IMR-90 (cell line): Measurements from ENCODE around the gene DEK. TPM values are rescaled to one million over a fixed set of nuclear protein-coding genes. Genes with fewer than 3 reads are reported as not detected.

ENCODE experiments used
- ATAC-seq: fragments of 200-7000 bp; cut with Tn5 transposase; 2 replicates; pipeline ENCODE4 v1.9.1; 2020; ENCODE audit warnings: low read depth, mild to moderate bottlenecking, moderate library complexity
- BruUV-seq: library from RNA; stranded (reverse); fragments of 400-500 nt; replicated peaks from 2 replicates; lab custom pipeline; 2021; lab: Mats Ljungman, UMichigan
- CTCF ChIA-PET: fragments of 300-600 bp; formaldehyde crosslinking; extraction: SDS; loops from one replicate; lab custom pipeline; 2021; ENCODE audit warnings: antibody characterized with exemption; lab: Yijun Ruan, JAX
- POLR2A ChIA-PET: fragments of 300-600 bp; sonication (Branson Sonifier 250); formaldehyde crosslinking; loops from one replicate; lab custom pipeline; 2022; ENCODE audit warnings: antibody characterized with exemption; ENCODE audit not compliant: unreplicated experiment; lab: Charles Lee
- DNase-seq: peaks from one replicate; pipeline ENCODE4 v3.0.0; 2013
- H2AFZ ChIP-seq: replicated peaks from 2 replicates; pipeline ENCODE3; 2013; ENCODE audit warnings: low read length, mild to moderate bottlenecking; ENCODE audit not compliant: poor library complexity
- H2AK5ac ChIP-seq: 2 replicates; pipeline ENCODE4 v1.6.1; 2013; ENCODE audit warnings: low read depth, low read length, inconsistent platforms
- H2AK9ac ChIP-seq: replicated peaks from 2 replicates; pipeline ENCODE3; 2013; ENCODE audit warnings: mild to moderate bottlenecking, low read depth, low read length, moderate library complexity; ENCODE audit not compliant: poor library complexity
- H2BK120ac ChIP-seq: 2 replicates; pipeline ENCODE4 v1.6.1; 2013; ENCODE audit warnings: low read depth, low read length, inconsistent platforms
- H2BK15ac ChIP-seq: 3 replicates; pipeline ENCODE4 v1.6.1; 2013; ENCODE audit warnings: low read depth, low read length, inconsistent platforms
- H2BK20ac ChIP-seq: 2 replicates; pipeline ENCODE4 v1.6.1; 2013; ENCODE audit warnings: low read depth, mild to moderate bottlenecking, inconsistent platforms, low read length, moderate library complexity
- H2BK5ac ChIP-seq: 2 replicates; pipeline ENCODE4 v1.6.1; 2013; ENCODE audit warnings: mild to moderate bottlenecking, low read depth, low read length, inconsistent platforms; ENCODE audit not compliant: poor library complexity, severe bottlenecking
- H3K14ac ChIP-seq: replicated peaks from 2 replicates; pipeline ENCODE4 v1.6.1; 2013; ENCODE audit warnings: low read depth, low read length, inconsistent platforms
- H3K18ac ChIP-seq: 2 replicates; pipeline ENCODE4 v1.6.1; 2013; ENCODE audit warnings: low read depth, low read length, control low read depth
- H3K23ac ChIP-seq: 2 replicates; pipeline ENCODE4 v1.6.1; 2013; ENCODE audit warnings: low read depth, low read length, inconsistent platforms
- H3K27ac ChIP-seq: 2 replicates; pipeline ENCODE4 v1.5.1; 2013; ENCODE audit warnings: mild to moderate bottlenecking, control low read depth, low read length; ENCODE audit not compliant: insufficient read depth
- H3K27me3 ChIP-seq: 2 replicates; pipeline ENCODE4 v1.6.1; 2013; ENCODE audit warnings: low read length; ENCODE audit not compliant: control insufficient read depth, insufficient read depth
- H3K36me3 ChIP-seq: 2 replicates; pipeline ENCODE4 v1.6.1; 2013; ENCODE audit warnings: low read length, mixed read lengths; ENCODE audit not compliant: control insufficient read depth, insufficient read depth
- H3K4ac ChIP-seq: 2 replicates; pipeline ENCODE4 v1.6.1; 2013; ENCODE audit warnings: low read depth, low read length, inconsistent platforms
- H3K4me1 ChIP-seq: 2 replicates; pipeline ENCODE4 v1.6.1; 2013; ENCODE audit warnings: low read length, mixed read lengths; ENCODE audit not compliant: control insufficient read depth, insufficient read depth
- H3K4me2 ChIP-seq: 2 replicates; pipeline ENCODE4 v1.6.1; 2013; ENCODE audit warnings: low read depth, mild to moderate bottlenecking, control low read depth, low read length, moderate library complexity
- H3K4me3 ChIP-seq: 2 replicates; pipeline ENCODE4 v1.5.1; 2013; ENCODE audit warnings: low read depth, mild to moderate bottlenecking, control low read depth, low read length, moderate library complexity; ENCODE audit not compliant: insufficient read depth
- H3K56ac ChIP-seq: 2 replicates; pipeline ENCODE4 v1.6.1; 2013; ENCODE audit warnings: low read length, inconsistent platforms; ENCODE audit not compliant: insufficient read depth; ENCODE audit errors: extremely low read depth
- H3K79me1 ChIP-seq, 2 experiments: 2 replicates each; pipeline ENCODE4 v1.6.1; 2013; ENCODE audit warnings: low read length in 2 of 2, inconsistent platforms in 1 of 2, low read depth in 1 of 2
- H3K9ac ChIP-seq: 2 replicates; pipeline ENCODE4 v1.6.1; 2013; ENCODE audit warnings: low read depth, low read length, control low read depth
- H3K9me1 ChIP-seq: 2 replicates; pipeline ENCODE4 v1.6.1; 2013; ENCODE audit warnings: low read length, inconsistent platforms; ENCODE audit not compliant: insufficient read depth
- H3K9me3 ChIP-seq: 2 replicates; pipeline ENCODE4 v1.6.1; 2013; ENCODE audit warnings: low read length; ENCODE audit not compliant: control insufficient read depth, insufficient read depth
- H4K20me1 ChIP-seq: 2 replicates; pipeline ENCODE4 v1.6.1; 2013; ENCODE audit warnings: low read length, inconsistent platforms; ENCODE audit not compliant: insufficient read depth
- H4K5ac ChIP-seq: 2 replicates; pipeline ENCODE4 v1.6.1; 2013; ENCODE audit warnings: mild to moderate bottlenecking, low read depth, low read length, control low read depth
- H4K8ac ChIP-seq, 2 experiments: 2 replicates each; pipeline ENCODE4 v1.6.1; 2013; ENCODE audit warnings: low read depth in 2 of 2, low read length in 2 of 2, control low read depth in 1 of 2, inconsistent platforms in 1 of 2
- H4K91ac ChIP-seq: 2 replicates; pipeline ENCODE4 v1.6.1; 2013; ENCODE audit warnings: low read depth, low read length, inconsistent platforms; ENCODE audit not compliant: insufficient read depth
- BHLHE40 ChIP-seq: fragments of 150-350 bp; IDR thresholded peaks from 2 replicates; pipeline ENCODE4 v1.6.1; 2016; ENCODE audit warnings: mild to moderate bottlenecking, low read depth, low read length
- SMC3 ChIP-seq: fragments of 150-350 bp; IDR thresholded peaks from 2 replicates; pipeline ENCODE4 v1.6.1; 2016; ENCODE audit warnings: low read depth, mild to moderate bottlenecking, antibody characterized with exemption, low read length, moderate library complexity
- WGBS, 2 experiments: methylation state at CpG; one replicate each; pipeline versions ENCODE4 v1.1.5 to v1.1.7; 2013; ENCODE audit warnings: missing lambda C conversion rate in 2 of 2; ENCODE audit not compliant: insufficient read length in 1 of 2; ENCODE audit errors: extremely low coverage in 2 of 2; 5-methylcytosine and 5-hydroxymethylcytosine counted together
- dilution Hi-C: fragments of 300-500 bp; cut with HindIII; formaldehyde crosslinking; loops from one replicate; pipeline ENCODE4 v1.14.3; 2018; ENCODE audit warnings: low sequenced_read_pairs; ENCODE audit not compliant: unreplicated experiment
- in situ Hi-C: fragments of 300-500 bp; cut with MboI; formaldehyde crosslinking; loops from 3 replicates; pipeline ENCODE4 v1.14.3; 2019; ENCODE audit warnings: low sequenced_read_pairs, inconsistent platforms, mixed read lengths
- intact Hi-C: fragments of 100-400 bp; cut with micrococcal nuclease; formaldehyde crosslinking; loops from 2 replicates; pipeline ENCODE4 v1.10.0; 2022
- polyA plus RNA-seq, 3 experiments: library from polyadenylated mRNA; depleted of rRNA; stranded (reverse); fragments of >200 nt; gene quantifications; 2 replicates each; pipeline ENCODE4 v1.2.3, GENCODE V29; 2012; ENCODE audit warnings: low replicate concordance in 1 of 3
- total RNA-seq: library from RNA; depleted of rRNA; stranded (reverse); fragments of >200 nt; gene quantifications from 2 replicates; pipeline ENCODE4 v1.2.3, GENCODE V29; 2012

DEK gene
- total and polyA plus RNA-seq, 2 of the 4 experiments (the other 2 are of a cell fraction), result 33.5 to 37.1 TPM

DNA sequence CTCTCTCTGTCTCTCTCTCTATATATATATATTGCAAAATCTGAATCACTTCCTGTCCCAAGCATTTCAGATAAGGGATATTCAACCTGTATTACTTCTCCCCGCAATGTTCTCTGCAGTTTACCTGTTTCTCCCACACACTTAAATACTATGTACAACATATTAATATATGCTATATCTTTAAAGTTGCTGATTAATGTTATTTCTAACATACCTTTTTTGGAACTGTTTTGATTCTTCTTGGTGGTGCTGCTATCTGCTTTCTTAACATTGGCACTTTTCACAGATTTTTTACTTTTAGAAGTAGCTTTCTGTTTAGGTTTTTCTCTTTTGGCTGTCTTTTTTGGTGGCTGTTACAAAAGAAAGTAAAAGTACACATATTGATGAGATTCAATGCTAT, 27.2 kb downstream of the DEK start:
- intact Hi-C loops, result no loop called here
- no TSS peak for BruUV-seq
- Histone ChIP-seq H4K5ac (no peak overlapping the region), H3K56ac (no peak overlapping the region), H3K18ac (no peak overlapping the region), H3K27ac (no peak overlapping the region), H2BK120ac (no peak overlapping the region), H3K27me3 (no peaks in the 10 kb centered on the region), H3K79me1 (peaks cover 13 to 35% of the 10 kb centered on the region in 2 experiments), H2AK5ac (no peak overlapping the region), H3K9me1 (0 out of 2 replicates have a peak, but pooled peaks cover 3% of the 10 kb centered on the region), H3K4me1 (0 out of 2 replicates have a peak, but pooled peaks cover 3% of the 10 kb centered on the region), H4K20me1 (no peaks in the 10 kb centered on the region), H3K4me2 (no peak overlapping the region), H2BK20ac (no peak overlapping the region), H3K9ac (no peak overlapping the region), H2AK9ac (no peak overlapping the region), H2AFZ (no peak overlapping the region), H3K4ac (no peak overlapping the region), H3K4me3 (no peak overlapping the region), H3K14ac (no peak overlapping the region), H2BK15ac (no peak overlapping the region), H3K36me3 (peaks cover 23% of the 10 kb centered on the region), H3K23ac (no peak overlapping the region), H4K91ac (no peak overlapping the region), H2BK5ac (no peak overlapping the region), H3K9me3 (peaks cover 2% of the 10 kb centered on the region), H4K8ac (no peak overlapping the region)
- TF ChIP-seq SMC3 (no peak), BHLHE40 (no peak)
- dilution Hi-C loops, result no loop called here
- POLR2A ChIA-PET, result interaction anchor here (0.6 kb wide), 1 partner anchor 28 kb away, joined by 4 read pairs; no protein-coding TSS in a partner anchor
- in situ Hi-C loops, result no loop called here
- DNase-seq (no peak), ATAC-seq (no peak)
- no CpG with 5 or more reads among the region's 1 CpG for WGBS, 2 experiments
- CTCF ChIA-PET, result no interaction called here
